ENCODE results near the gene PTPMT1. TPM values are rescaled to one million over a fixed set of nuclear protein-coding genes. Genes with fewer than 3 reads are reported as not detected.
"Not testable (repeated sequence)": the region's sequence is repeated elsewhere in the genome, so short reads cannot be mapped to it uniquely, and the experiment has no call there.

PTPMT1 gene
- total RNA-seq, 1 donor: 57.9 TPM

- Histone ChIP-seq H3K4me3 (ENCODE audit: low read length) (no peak overlapping the region), H3K27me3 (ENCODE audit: insufficient read depth, low read length) (no peaks in the 10 kb centered on the region), H3K9me3 (ENCODE audit: low read depth, low read length) (no peaks in the 10 kb centered on the region), H3K4me1 (ENCODE audit: insufficient read depth, low read length) (peaks cover 50% of the 10 kb centered on the region)
Observed at GRCh38 chr11:47534704-47535251, 30.6 kb upstream of the PTPMT1 start.

DNA sequence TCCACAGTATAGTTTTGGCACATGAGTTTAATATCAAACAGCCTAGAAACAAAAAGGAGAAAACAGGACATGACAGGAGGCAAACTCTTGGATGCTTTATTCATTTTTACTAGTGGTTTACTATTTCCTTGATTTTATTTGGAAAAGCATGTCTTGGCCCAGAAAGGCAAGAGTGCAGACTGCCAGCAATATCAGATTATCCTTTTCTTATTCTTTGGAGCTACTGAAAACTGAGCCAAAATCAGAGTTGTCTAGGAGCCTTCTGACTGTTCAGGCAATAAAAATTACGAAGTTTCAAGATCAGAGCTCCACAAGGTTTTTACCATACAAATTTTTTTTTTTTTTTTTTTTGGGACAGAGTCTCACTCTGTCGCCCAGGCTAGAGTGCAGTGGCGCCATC lies 28.5 kb upstream of the PTPMT1 start:
- H3K4me3 ChIP-seq (ENCODE audit: low read length): no peak overlapping the region
- H3K4me1 ChIP-seq (ENCODE audit: insufficient read depth, low read length): peaks cover 61% of the 10 kb centered on the region
- no peaks in the 10 kb centered on the region for H3K27me3 ChIP-seq (ENCODE audit: insufficient read depth, low read length)
- H3K9me3 ChIP-seq (ENCODE audit: low read depth, low read length): no peaks in the 10 kb centered on the region

GRCh38 chr11:47538741-47539565 lies 26.4 kb upstream of the PTPMT1 start:
- Histone ChIP-seq H3K27me3 (ENCODE audit: insufficient read depth, low read length) (no peaks in the 10 kb centered on the region), H3K4me1 (ENCODE audit: insufficient read depth, low read length) (peaks cover 60% of the 10 kb centered on the region), H3K9me3 (ENCODE audit: low read depth, low read length) (no peaks in the 10 kb centered on the region), H3K4me3 (ENCODE audit: low read length) (no peak overlapping the region)

DNA sequence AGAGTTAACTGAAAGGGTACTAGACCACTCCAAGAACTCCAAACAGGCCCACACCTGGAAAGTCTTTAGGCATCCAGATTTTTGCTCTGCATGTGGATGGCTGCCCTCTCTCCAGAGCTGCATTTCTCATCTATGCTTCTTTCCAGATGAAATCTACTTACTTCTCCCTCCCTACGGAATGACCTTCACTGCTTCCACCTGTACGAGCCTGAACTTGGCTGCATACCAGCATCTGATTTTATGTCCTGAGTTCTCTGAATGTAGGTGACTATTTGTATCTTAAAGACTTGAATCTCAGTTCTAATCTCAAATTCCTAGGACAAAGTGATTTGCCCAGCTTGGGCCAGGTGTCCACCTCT lies 25.7 kb upstream of the PTPMT1 start:
- no peaks in the 10 kb centered on the region for H3K9me3 ChIP-seq (ENCODE audit: low read depth, low read length)
- H3K27me3 ChIP-seq (ENCODE audit: insufficient read depth, low read length): no peaks in the 10 kb centered on the region
- H3K4me3 ChIP-seq (ENCODE audit: low read length): no peak overlapping the region
- H3K4me1 ChIP-seq (ENCODE audit: insufficient read depth, low read length): peaks cover 56% of the 10 kb centered on the region

DNA sequence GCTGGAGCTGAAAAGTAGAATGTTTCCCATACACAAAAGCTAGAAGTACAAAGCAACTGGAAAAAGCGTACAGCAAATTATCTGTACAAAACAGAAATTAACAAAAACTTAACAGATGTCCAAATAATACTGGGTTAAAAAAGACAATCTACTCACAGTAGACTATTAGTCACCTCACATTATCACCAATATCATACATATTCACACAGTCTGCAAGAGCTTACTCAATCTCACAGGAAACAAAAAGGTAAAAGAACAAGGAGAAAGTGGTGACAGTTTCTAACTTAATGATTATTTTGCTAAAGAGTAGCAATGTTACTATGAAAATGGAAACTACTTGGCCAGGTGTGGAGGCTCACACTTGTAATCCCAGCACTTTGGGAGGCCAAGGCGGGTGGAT lies 24.3 kb upstream of the PTPMT1 start:
- Histone ChIP-seq H3K9me3 (ENCODE audit: low read depth, low read length) (no peaks in the 10 kb centered on the region), H3K4me3 (ENCODE audit: low read length) (no peak overlapping the region), H3K27me3 (ENCODE audit: insufficient read depth, low read length) (no peaks in the 10 kb centered on the region), H3K4me1 (ENCODE audit: insufficient read depth, low read length) (peaks cover 57% of the 10 kb centered on the region)

- Histone ChIP-seq H3K4me1 (ENCODE audit: insufficient read depth, low read length) (peaks cover 71% of the 10 kb centered on the region), H3K4me3 (ENCODE audit: low read length) (no peak overlapping the region), H3K27me3 (ENCODE audit: insufficient read depth, low read length) (no peaks in the 10 kb centered on the region), H3K9me3 (ENCODE audit: low read depth, low read length) (no peaks in the 10 kb centered on the region)
Observed at GRCh38 chr11:47545298-47545697, 20.1 kb upstream of the PTPMT1 start.

DNA sequence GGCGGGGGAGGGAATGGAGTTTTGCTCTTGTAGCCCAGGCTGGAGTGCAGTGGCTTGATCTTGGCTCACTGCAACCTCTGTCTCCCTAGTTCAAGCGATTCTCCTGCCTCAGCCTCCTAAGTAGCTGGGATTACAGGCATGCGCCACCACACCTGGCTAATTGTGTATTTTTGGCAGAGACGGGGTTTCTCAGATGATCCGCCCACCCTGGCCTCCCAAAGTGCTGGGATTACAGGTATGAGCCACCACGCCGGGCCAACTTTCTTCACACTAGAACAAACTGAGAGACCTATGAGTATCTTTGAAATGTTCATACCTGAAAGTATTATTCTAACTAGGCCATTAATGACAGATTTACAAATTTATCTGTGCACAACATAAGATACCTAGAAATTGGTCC lies 19.1 kb upstream of the PTPMT1 start:
- H3K9me3 ChIP-seq (ENCODE audit: low read depth, low read length); H3K27me3 ChIP-seq (ENCODE audit: insufficient read depth, low read length): not testable (repeated sequence)
- peaks cover 74% of the 10 kb centered on the region for H3K4me1 ChIP-seq (ENCODE audit: insufficient read depth, low read length)

GRCh38 chr11:47550288-47551047 lies 14.9 kb upstream of the PTPMT1 start:
- Histone ChIP-seq H3K9me3 (ENCODE audit: low read depth, low read length) (no peaks in the 10 kb centered on the region), H3K27me3 (ENCODE audit: insufficient read depth, low read length) (no peaks in the 10 kb centered on the region), H3K4me3 (ENCODE audit: low read length) (peak overlapping the region; percentile 9), H3K4me1 (ENCODE audit: insufficient read depth, low read length) (peaks cover 64% of the 10 kb centered on the region)

More for the DNA sequence above, 19.1 kb upstream of the PTPMT1 start:
- H3K4me3 ChIP-seq (ENCODE audit: low read length): not testable (repeated sequence)

- H3K27me3 ChIP-seq (ENCODE audit: insufficient read depth, low read length): no peaks in the 10 kb centered on the region
- H3K4me3 ChIP-seq (ENCODE audit: low read length): peak overlapping the region; percentile 9
- H3K9me3 ChIP-seq (ENCODE audit: low read depth, low read length): no peaks in the 10 kb centered on the region
- peaks cover 64% of the 10 kb centered on the region for H3K4me1 ChIP-seq (ENCODE audit: insufficient read depth, low read length)
Observed at GRCh38 chr11:47551086-47551485, 14.3 kb upstream of the PTPMT1 start.

DNA sequence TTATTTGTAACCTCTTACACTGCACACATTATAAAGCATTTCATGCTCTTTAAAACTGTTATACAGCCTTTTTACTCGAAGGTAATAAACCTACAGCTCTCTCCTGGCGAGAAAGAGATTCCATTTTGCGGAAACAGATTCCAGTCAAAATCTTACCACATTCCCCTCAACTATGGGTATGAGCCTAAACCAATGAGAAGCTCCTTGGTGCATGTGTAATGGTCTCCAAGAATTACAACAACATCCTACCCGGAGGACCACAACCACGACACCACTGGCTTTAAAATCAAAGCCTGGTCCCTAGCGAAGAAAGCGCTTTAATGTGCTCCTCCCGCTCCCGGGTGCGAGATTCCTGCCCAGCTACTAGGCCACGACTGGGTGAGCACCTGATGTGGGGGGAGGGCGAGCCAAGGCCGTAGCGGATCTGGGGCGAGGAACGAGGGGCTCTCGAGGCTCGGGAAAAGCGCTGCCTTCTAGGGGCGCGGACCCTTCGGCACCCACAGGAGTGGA lies 13.3 kb upstream of the PTPMT1 start:
- Histone ChIP-seq H3K27me3 (ENCODE audit: insufficient read depth, low read length) (no peaks in the 10 kb centered on the region), H3K4me3 (ENCODE audit: low read length) (peak overlapping the region; percentile 94), H3K9me3 (ENCODE audit: low read depth, low read length) (no peaks in the 10 kb centered on the region), H3K4me1 (ENCODE audit: insufficient read depth, low read length) (peaks cover 58% of the 10 kb centered on the region)

GRCh38 chr11:47552566-47553405 lies 12.6 kb upstream of the PTPMT1 start, which contains the start of gene CELF1:
TSS of gene CELF1 (minus strand) at chr11:47553132. CDS start at chr11:47499523, 53,609 bp downstream.
- H3K4me1 ChIP-seq (ENCODE audit: insufficient read depth, low read length): peaks cover 51% of the 10 kb centered on the region
- peak within 1 kb of the TSS; percentile 94 for H3K4me3 ChIP-seq (ENCODE audit: low read length)
- H3K27me3 ChIP-seq (ENCODE audit: insufficient read depth, low read length): no peaks in the 10 kb centered on the region
- H3K9me3 ChIP-seq (ENCODE audit: low read depth, low read length): no peaks in the 10 kb centered on the region

DNA sequence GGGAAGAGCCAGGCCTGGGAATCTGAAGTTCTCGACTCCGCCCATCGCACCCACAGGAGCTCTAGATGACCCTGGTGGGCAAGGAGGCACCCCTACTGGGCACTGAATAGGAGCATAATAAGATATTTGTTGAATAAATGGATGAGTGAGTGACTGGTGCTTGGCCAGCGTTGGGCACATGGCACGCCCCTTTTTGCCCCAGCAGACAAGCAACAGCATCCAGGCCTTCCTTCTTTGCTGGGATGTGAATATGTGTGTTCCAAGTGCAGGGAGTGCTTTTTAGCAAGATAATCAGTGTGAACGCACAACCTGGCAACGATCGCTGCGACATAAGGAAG lies 12.0 kb upstream of the PTPMT1 start:
- Histone ChIP-seq H3K27me3 (ENCODE audit: insufficient read depth, low read length) (no peaks in the 10 kb centered on the region), H3K4me1 (ENCODE audit: insufficient read depth, low read length) (peaks cover 45% of the 10 kb centered on the region), H3K9me3 (ENCODE audit: low read depth, low read length) (no peaks in the 10 kb centered on the region), H3K4me3 (ENCODE audit: low read length) (peak overlapping the region; percentile 94)

GRCh38 chr11:47557004-47557403 lies 8.4 kb upstream of the PTPMT1 start:
- not testable (repeated sequence) for H3K9me3 ChIP-seq (ENCODE audit: low read depth, low read length); H3K4me3 ChIP-seq (ENCODE audit: low read length); H3K27me3 ChIP-seq (ENCODE audit: insufficient read depth, low read length)
- H3K4me1 ChIP-seq (ENCODE audit: insufficient read depth, low read length): peaks cover 18% of the 10 kb centered on the region

- no peaks in the 10 kb centered on the region for H3K9me3 ChIP-seq (ENCODE audit: low read depth, low read length)
- no peak overlapping the region for H3K4me3 ChIP-seq (ENCODE audit: low read length)
- H3K27me3 ChIP-seq (ENCODE audit: insufficient read depth, low read length): no peaks in the 10 kb centered on the region
- H3K4me1 ChIP-seq (ENCODE audit: insufficient read depth, low read length): peaks cover 9% of the 10 kb centered on the region
Observed at GRCh38 chr11:47558695-47559094, 6.7 kb upstream of the PTPMT1 start.

Data from mononuclear cell (primary cell).